GM18907 (cell line): ENCODE results near the gene PDCD7.
"Not testable (repeated sequence)": the region's sequence is repeated elsewhere in the genome, so short reads cannot be mapped to it uniquely, and the experiment has no call there.

Experiments
- ATAC-seq: cut with Tn5 transposase; IDR thresholded peaks from one replicate; pipeline ENCODE4 v1.9.1; 2021; ENCODE audit warnings: mild to moderate bottlenecking, moderate library complexity; ENCODE audit not compliant: unreplicated experiment

Gene PDCD7, protein sequence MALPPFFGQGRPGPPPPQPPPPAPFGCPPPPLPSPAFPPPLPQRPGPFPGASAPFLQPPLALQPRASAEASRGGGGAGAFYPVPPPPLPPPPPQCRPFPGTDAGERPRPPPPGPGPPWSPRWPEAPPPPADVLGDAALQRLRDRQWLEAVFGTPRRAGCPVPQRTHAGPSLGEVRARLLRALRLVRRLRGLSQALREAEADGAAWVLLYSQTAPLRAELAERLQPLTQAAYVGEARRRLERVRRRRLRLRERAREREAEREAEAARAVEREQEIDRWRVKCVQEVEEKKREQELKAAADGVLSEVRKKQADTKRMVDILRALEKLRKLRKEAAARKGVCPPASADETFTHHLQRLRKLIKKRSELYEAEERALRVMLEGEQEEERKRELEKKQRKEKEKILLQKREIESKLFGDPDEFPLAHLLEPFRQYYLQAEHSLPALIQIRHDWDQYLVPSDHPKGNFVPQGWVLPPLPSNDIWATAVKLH

DNA sequence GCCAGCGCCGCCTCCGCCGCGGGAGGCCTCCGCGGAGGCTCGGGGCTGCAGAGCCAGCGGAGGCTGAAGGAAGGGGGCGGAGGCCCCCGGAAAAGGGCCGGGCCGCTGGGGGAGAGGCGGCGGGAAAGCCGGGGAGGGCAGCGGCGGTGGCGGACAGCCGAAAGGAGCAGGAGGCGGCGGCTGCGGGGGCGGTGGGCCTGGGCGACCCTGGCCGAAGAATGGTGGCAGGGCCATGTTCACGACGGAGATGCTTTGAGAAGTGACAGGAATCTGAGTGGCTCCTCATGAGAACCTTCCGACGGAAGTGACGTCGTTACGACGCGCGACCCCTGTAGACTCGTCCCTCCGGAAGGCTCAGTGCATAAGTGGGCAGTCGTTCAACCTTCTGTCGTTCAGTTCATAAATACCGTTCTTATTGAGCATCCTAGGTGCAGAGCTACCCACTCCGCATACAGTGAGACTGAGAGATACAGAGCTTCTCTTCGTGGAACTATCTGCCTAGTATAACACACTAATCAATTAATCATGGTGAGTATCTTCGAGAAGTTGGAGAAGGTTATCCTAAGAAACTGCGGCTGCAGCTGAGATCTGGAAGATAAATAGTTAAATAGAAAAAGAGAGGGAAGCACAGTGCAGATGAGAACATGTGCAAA is at the start of gene PDCD7:
Gene PDCD7 (minus strand): TSS at position 261 of the 653 bp plus-strand sequence. CDS start 27 bp downstream, at position 234.
- peak; percentile 93 for ATAC-seq

DNA sequence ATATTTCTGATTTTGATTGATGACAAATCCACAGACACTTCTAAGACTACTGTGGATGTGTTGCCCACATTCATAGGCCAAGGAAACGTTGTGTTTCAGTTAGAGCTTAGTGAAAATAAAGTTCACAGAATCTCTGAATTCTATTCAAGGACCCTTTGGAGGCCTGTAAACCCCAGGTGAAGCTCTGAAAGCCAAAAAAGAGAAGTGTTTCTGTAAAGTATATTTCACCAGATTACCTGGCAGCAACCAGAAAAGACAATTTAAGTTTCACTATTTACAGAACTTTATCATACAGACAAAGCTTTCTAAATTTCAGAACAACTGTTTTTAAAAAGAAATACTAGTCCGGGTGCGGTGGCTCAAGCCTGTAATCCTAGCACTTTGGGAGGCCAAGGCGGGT is 48.9 kb upstream of the PDCD7 start:
- ATAC-seq = no peak

DNA sequence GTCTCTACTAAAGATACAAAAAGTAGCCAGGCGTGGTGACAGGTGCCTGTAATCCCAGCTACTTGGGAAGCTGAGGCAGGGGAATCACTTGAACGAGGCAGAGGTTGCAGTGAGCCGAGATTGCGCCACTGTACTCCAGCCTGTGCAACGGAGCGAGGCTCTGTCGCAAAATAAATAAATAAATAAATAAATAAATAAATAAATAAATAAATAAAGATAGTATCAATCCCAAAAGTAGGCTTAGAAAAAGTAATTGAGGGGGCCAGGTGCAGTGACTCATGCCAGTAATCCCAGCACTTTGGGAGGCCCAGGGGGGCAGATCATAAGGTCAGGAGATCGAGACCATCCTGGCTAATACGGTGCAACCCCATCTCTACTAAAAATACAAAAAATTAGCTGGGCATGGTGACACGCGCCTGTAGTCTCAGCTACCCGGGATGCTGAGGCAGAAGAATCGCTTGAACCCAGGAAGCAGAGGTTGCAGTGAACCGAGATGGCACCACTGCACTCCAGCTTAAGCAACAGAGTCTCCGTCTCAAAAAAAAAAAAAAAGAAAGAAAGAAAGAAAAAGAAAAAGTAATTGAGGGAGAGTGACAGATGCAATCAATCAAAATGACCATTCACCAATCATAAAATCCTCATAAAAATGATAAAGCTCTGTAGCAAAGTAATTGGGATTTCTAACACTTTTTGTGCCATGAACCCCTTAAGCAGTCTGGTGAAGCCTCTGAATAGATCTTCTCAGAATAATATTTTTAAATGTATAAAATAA is 48.2 kb upstream of the PDCD7 start:
- ATAC-seq = not testable (repeated sequence)

DNA sequence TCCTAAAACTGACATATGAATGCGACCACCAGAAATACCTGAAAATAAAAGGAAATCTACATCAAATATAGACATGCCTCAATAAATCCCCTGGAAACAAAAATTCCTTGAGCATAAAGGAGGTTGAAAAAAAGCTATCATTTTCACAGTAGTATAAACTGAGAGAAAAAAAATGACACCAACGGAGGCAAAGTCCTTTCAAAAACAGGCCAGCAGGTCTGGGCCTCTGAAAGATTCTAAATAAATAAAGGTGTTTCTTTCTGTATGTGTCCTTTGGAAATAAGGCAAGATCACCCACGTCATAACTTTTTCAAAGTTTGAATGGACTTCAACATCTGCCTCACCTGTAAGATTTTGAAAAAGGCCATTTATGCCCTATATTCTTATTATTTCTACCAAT is 46.6 kb upstream of the PDCD7 start:
- ATAC-seq = no peak

DNA sequence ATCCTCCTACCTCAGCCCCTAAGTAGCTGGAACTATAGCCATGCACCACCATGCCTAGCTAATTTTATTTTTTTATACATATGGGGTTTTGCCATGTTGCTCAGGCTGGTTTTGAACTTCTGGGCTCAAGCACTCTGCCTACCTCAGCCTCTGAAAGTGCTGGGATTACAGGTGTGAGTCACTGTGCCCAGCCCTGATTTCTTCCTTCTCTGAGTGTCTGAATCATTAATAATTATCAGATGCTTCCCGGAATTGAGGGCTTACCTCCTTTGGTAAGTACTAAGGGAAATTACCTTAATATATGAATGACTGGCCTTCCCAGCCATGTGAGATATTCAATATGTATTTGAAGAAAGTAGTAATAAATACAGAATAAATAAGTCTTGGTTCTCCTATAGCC is 44.3 kb upstream of the PDCD7 start:
- ATAC-seq = no peak

DNA sequence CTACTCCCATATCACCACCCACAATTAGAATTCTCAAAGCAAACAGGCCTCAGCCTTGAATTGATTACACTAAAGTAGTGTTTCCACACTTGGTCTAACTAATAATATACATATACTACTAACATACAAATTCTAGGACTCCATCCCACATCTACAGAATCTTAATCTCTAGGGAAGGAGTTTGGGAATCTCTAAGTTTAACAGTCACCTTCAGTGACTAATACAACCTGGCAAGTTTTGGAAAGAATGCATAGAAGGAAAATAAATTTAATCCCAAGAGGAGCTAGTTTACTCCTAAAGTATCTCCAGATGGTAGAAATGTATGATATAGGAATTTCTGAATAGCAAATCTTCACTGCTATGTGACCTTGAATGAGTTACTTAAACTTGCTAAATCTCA is 42.4 kb upstream of the PDCD7 start:
- ATAC-seq = no peak

DNA sequence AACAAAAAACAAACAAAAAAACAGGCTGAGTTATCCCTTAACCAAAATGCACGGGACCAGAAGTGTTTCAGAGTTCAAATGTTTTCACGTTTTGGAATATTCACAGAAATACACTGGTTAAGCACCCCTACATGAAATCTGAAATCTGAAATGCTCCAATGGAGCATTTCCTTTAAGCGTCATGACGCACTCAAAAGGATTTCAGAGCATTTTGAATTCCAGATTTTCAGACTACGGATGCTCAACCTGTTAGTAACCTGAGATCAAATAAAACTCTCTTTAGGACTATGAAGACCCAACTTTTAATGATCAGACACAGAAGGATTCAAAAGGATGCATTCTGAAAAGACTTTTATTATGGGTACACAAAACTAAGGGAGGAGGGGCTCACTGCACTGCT is 41.9 kb upstream of the PDCD7 start:
- no peak for ATAC-seq

DNA sequence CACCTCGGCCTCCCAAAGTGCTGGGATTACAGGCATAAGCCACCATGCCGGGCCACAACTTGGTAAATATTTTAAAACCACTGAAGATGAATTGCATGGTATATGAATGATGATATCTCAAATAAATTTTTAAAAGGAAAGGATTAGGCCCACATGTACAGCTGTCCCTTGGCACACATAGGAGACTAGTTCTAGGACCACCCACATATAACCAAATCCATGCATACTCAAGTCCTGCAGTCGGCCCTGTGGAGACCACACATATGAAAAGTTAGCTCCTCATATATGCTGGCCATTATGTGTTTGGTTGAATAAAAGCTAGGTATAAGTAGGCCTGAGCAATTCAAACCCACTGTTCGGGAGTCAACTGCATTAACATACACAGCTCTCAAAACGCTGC is 40.9 kb upstream of the PDCD7 start:
- no peak for ATAC-seq

DNA sequence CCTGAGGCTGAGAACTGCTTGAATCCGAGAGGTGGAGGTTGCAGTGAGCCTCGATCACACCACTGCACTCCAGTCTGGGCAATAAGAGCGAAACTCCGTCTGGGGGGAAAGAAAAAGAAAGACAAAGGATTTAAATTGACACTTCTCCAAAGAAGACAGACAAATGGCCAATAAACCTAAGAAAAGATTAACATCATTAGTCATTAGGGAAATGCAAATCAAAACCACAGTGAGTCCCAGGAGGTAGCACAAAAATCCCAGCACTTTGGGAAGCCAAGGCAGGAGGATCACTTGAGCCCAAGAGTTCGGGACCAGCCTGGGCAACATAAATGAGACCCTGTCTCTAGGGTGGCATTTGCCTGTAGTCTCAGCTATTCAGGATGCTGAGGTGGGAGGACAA is 38.9 kb upstream of the PDCD7 start:
- ATAC-seq = no peak

DNA sequence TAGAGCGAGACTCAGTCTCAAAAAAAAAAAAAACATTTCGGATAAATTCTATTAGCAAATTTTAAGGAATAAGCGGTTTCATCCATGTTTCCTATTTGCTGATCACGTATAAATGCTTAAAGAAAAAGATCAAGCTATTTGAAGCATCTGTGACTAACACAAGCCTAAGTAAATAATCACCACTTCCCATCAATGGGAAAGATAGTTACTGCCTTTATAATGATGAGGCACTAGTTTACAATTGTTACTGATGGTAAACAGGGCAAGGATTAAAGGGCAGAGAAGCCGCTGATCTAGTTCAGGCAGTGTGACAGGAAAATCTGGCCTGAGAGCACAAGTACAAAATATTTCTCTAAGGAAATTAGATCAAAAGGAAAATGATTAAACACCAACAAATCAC is 37.8 kb upstream of the PDCD7 start:
- no peak for ATAC-seq

DNA sequence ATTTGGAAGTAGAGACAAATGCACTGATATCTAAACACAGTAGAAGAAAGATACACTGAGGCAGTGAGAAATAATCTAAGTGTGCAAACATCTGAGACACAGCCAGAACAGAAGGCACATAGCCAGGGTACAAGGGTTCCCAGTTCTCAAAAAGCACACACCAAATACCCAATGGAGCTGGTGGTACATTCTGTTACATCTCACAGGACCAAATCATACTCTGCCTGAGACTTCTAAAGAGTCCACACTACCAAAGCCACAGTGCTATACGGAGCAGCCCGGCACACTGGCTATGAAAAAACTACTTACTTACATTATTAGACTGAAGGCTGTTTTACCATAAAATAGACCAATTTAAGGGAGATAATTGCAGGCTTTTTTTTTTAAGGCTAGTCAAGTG is 32.3 kb upstream of the PDCD7 start:
- ATAC-seq = no peak

DNA sequence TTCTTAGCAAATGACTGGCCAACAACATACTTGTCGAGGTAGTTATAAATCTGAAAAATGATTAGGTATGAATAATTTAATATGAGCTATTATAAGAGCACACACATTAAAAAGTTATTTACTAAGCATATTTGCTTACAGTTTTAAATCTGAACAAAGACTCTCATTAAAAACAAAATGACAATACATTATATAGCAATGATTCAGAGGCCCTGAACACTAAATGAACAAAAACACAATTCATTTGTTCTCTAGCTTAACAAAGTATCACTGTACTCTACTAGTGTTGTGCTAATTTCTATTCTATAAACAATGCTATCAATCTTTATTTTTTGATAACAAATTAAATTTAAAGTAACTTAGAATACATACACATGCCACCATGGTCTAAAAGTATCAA is 30.5 kb upstream of the PDCD7 start:
- no peak for ATAC-seq

DNA sequence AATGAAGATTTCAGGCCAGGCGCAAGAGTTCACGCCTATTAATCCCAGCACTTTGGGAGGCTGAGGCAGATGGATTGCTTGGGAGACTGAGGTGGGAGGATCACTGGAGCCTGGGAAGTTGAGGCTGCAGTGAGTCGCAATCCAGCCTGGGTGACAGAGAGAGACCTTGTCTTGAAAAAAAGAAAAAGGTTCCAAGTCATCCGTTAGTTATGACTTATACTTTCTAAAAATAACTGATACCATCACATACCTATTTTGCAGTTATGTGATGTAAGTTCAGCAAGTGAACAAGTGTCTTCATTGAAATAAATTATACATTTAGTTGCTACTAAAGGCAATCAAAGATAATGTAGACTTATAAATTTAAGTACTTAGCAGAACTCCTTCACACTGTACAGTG is 29.4 kb upstream of the PDCD7 start:
- no peak for ATAC-seq

DNA sequence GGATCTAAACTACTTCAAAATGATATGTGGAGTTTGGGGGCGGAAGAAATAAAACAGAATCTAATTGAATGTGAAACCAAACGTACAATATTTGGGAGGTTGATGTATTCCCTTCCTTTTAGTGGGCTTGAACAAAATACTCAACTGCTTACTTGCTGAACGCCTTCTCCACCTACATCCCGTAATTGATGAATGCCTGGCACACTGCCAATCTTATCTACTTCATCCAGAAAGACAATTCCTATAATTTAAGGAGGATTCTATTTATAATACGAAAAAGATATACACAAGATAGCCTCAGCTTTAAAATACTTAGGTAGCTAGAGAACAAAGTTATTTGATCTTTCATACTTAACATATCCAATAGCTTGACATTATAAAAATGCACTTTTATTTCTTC is 23.1 kb upstream of the PDCD7 start:
- no peak for ATAC-seq

DNA sequence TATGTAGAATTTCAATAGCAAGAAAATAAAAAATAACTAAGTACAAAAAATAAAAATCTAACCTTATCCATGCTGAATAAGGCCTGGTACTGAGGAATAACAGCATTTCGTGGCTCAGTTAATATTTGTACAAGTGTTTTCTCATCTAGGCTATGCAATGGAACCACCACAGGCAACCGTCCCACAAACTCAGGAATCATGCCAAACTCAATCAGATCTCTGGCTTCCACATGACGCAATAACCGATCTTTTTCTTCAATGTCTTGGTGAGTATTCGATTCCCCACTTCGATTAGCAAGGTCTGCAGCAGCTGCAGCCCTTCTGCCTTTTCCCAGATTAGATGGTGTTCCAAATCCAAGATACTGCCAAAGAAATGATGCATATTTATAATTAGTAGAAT is 21.1 kb upstream of the PDCD7 start:
- ATAC-seq = no peak

DNA sequence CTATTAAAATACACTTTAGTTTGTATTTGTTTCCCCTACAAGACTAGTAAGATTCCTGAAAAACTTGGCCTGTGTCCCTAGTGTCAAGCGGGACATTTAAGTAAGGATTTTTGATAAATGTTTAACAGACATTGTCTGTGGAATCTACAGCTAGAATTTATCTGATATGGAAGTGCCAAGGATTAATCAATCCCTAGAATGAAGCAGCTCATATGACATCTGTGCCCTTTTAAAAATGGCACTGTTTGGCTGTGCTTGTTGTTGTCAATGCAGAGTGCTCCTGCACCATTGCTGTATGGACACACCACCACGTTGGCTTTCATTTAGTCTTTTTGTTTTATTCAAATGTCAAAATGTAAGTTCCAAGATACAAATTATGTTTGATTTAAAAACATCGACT is 14.3 kb upstream of the PDCD7 start:
- ATAC-seq = no peak

DNA sequence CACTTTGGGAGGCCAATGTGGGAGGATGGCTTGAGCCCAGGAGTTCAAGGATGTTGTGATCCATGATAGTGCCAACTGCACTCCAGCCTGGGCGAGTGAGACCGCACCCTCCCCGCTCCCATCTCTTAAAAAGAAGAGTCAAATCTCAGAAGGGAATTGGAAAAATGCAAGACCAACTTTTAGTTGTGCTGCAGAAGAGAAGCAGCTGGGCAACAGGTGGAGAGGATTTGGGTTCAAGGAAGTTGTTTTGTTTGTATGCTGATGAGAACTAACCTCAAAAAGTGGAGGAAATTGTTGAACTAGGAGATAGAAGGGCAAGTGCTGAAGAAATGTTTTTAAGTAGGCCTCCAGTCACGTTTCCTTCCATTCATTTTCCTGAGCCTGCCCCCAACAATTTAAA is 12.8 kb upstream of the PDCD7 start:
- no peak for ATAC-seq

DNA sequence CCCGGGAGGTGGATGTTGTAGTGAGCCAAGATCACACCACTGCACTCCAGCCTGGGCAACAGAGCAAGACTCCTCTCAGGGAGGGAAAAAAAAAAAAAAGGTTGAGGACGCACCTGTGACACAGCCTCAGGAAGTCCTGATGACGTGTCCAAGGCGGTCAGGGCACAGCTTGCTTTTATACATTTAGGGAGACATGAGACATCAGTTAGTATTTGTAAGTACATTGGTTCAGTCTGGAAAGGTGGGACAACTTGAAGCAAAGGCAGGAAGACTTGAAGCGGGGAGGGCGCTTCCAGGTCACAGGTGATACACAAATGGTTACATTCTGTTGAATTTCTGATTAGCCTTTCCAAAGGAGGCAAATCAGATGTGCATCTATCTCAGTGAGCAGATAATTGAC is 5.0 kb upstream of the PDCD7 start:
- ATAC-seq = not testable (repeated sequence)

DNA sequence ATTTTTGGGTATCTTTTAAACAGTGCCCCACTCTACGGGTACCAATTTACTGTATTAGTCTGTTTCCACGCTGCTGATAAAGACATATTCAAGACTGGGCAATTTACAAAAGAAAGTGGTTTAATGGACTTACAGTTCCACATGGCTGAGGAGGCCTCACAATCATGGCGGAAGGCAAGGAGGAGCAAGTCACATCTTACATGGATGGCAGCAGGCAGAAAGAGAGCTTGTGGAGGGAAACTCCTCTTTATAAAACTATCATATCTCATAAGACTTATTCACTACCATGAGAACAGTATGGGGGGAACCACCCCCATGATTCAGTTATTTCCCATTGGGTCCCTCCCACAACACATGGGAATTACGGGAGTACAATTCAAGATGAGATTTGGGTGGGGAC is 4.3 kb upstream of the PDCD7 start:
- ATAC-seq = not testable (repeated sequence)

DNA sequence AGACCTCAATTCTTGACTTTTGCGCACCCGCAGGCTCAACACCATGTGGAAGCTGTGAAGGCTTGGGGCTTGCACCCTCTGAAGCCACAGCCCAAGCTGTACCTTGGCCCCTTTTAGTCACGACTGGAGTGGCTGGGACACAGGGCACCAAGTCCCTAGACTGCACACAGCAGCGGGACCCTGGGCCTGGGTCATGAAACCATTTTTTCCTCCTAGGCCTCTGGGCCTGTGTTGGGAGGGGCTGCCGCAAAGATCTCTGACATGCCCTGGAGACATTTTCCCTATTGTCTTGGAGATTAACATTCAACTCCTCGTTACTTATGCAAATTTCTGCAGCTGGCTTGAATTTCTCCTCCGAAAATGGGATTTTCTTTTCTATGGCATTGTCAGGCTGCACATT is 3.5 kb upstream of the PDCD7 start:
- ATAC-seq = not testable (repeated sequence)

DNA sequence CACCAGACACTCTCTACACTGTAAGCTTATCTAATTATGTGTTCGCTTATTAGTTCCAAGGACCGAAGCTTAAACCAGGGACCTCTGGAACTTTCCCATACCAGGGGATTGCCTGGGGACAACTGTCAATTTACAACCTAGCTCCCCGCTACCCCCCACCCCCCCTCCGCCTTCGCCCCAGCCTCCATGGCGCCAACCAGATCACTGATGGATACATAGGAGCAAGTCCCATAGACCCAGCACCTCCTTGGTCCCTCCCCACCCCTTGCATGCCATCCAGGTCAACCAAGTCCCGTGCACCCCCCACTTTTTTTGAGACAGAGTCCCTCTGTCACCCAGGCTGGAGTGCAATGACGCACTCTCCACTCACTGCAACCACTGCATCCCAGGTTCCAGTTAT is 930 bp upstream of the PDCD7 start:
- ATAC-seq = no peak
